Stimulated activated CD8-positive, alpha-beta memory T cell treated with anti-CD3 and anti-CD28 coated beads, Interleukin-7, amount 100 ng/mL, for 1 hour (primary cell): ENCODE results near the gene GPS1.
A peak's percentile ranks its signal among the peaks of the same experiment; 100 is the strongest.

Experiments used
- DNase-seq, 2 donors: peaks; one replicate each; pipeline ENCODE4 v3.0.0-alpha.2; 2020; ENCODE audit warnings: low read depth in 2 of 2

The GPS1 gene

DNA sequence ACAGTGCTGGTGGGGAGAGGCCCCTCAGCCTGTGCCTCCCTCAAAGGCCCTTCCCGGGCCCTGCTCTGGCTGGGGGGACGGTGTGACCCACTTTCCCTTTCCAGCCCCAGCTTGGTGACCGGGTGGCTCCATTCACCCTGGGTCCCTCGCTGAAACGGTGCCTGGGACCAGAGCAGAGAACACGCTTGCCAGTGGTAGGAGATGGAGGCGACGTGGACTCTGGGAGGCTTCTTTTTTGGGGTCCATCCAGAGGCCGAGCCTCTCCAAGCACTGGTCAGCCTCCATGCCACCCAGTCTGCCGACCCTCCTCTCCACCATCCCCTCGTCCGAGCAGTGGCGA lies 36.8 kb upstream of the GPS1 start:
- DNase-seq = no peak

DNA sequence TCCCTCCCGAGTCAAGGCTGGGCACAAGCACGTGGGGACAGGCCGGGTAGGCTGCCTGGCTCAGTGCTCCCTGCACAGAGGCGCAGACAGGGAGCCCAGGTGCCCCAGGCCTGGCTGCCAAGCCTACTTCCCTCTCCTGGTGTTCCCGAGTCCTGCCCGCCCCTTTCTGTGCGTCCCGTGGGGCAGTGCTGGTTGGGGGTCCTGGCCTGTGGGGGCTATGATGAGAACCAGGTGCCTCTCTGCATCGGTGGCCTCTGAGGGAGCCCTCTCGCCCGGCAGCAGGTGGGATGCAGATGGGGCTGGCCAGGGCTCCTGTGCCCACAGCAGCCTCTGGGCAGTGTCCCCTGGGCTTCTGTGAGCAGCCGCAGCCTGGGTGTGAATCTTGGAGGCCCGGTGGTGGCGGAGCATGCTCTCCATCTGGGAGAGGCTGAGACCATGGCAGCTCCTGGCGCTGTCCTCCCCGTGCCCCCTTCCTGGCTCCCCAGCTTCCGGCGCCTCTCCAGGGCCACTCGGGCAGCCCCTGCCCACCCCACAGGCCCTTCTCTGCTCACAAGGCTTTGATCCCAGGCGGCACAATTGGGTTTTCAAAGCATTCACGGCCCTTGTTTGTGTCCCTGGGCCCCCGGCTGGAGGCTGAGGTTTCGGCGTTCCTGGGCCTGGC lies 36.3 kb upstream of the GPS1 start:
- no peak for DNase-seq

- no peak for DNase-seq
Observed at GRCh38 chr17:82016061-82016874, 35.4 kb upstream of the GPS1 start.

DNA sequence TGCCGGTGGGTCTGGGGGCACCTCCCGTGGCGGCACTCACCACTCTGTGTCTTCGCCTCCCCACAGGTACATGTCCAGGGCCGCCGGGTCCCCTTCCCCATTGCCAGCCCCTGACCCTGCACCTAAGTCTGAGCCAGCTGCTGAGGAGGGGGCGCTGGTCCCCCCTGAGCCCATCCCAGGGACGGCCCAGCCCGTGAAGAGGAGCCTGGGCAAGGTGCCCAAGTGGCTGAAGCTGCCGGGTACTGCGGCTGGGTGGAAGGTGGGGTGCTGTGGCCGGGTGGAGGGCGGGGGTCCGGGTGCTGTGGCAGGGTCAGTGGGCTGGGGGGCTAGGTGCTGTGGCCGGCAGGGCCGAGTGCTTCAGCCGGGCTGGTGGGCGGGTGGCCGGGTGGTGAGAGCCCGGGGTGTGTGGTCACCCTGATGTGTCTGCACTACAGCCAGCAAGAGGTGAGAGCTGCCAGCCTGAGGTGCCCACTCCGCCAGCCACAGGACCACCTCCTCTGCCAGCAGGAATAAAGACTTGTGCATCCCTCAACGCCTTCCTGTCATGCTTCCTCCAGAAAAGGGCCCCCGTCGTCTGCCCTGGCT lies 34.7 kb upstream of the GPS1 start:
- no peak for DNase-seq

DNA sequence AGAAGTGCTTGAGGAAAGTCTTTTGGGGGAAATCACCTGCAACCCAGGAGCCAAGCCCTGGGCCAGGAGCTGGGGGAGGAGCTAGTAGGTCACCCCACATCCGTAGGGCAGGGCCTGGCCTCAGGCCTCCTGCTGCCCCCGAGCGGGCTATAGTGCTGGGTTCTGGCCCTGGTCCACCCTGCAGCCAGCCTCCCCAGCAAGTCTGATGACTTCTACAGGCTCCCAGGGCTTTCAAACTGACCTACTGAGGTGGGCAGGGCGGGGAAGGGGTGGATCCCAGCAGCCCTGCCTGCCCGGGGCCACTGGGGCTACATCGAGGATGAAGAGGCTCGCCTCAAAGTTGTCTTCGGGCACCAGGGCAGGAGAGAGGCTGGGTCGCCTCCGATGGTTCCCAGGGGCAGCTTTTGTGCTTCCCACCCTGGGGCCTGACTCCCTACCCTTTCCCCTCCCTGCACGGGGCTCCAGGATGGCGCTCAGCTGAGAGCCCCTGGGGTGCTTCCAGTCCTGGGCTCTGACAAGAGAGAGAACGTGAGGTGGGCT lies 34.0 kb upstream of the GPS1 start:
- no peak for DNase-seq

DNA sequence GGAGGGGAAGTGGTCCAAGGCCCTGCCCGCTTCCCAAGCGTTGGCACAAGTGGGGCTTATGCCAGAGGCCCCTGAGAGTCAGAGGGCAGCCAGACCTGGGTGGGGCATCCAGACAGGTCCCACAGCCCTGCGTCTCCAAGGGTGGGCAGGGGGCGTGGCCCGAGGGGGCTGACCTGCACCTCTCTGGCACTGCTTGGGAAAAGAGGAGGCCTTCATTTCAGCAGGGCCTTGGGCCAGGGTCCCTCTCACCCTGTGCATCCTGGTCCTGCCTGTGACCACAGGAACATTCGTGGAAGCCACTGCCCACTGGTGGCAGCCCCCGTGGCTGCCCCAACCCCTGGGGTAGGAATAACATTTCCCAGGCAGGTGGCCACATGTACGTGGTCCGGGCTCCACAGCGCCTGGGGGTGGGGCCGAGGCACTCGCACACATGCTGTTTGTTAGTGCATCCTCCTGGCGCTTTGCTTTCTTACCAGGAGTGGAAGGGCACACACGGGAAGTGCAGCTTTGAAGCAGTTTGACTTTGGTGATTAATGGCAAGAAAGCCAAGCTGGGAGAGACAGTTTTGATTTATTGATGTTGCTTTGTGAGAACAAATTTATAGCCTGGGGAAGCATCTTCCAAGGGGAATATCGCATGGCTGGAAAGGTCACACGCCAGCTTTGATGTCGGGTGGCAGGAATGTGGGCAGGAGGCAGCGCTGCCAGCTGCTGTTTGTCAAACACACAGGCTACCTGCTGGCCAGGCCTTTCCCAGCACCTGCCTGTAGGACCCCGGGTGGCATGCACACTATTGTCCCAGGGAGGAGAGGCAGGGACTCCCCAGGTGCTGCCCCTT lies 33.3 kb upstream of the GPS1 start:
- DNase-seq = no peak

- DNase-seq = no peak
Observed at GRCh38 chr17:82018989-82019689, 32.6 kb upstream of the GPS1 start.

GRCh38 chr17:82019690-82020571 lies 31.8 kb upstream of the GPS1 start:
- DNase-seq = peak in 1 of 2 donors; percentile 50

DNA sequence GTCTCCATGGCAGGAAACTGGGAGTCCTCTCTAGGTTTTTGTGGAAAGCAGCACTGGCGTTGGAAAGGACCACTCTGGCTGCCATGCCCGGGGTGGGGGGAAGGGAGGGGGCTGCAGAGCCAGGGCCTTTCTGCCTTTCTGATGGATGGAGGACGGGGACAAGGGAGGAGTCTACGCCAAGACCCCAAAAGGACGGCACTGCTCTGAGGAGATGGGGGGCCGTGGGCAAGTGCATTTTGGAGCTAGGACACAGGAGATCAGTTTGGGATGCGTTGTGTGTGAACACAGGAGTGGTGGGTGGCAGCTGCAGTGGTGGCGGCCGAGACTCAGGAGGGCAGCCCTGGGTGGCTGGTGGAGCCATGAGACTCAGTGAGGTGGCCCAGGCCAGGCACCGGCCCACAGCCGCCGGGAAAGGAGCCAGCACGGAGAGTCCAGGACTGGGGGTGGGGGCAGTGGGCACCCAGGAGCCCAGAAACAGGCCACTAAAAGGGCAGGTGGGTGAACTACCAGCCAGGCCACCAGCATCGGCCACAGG lies 31.1 kb upstream of the GPS1 start:
- DNase-seq = no peak

GRCh38 chr17:82021107-82021899 lies 30.4 kb upstream of the GPS1 start:
- DNase-seq = peak in 1 of 2 donors; percentile 35

DNA sequence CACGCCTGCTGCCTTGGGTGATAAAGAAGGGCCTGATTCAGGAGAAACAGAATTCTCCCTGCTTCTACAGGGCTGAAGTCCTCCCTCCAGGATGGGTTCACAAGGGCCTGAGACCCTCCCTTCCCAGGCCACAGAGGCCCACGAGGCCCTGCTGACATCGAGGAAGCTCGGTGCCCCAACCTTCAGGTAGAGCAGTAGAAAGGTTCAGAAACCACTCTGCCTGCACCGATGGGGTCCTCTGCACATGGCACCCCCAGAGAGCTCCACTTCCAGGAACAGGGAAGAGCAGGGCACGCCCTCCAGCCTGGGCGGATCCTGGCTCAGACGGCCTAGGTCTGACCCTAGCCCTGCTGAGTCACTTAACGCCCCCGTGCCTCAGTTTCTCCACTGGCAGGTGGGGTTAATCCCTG lies 29.8 kb upstream of the GPS1 start:
- no peak for DNase-seq

DNA sequence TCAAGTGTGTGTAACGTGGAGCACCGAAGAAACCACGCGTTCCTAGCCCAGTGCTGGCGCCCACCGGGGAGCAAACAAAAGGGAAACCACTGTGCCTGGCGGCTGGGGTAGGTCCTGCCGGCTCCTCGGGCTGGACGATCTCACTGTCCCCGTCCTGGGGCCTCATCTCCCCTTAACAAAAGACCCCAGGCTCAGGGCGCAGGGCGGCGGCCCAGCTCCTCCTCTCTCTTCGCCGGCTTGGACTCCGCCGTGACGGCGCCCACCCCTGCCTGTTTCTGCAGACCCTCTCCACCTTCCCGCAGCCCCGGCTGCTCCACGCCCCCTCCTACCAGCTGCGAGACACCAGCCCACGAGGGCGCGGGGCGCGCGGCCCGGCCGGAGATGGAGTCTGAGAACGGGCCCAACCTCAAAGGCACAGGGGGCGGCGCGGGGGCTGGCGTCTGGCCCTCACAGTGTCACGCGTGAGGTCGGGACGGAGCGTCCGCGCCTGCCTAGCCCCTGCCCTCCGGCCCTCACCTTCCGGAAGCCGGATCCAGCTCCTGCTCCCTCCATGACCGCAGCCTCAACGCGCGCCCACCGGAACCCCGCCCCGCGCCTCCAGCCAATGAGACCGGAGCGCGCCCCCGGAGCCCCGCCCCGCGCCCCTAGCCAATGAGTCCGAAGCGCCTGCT lies 29.3 kb upstream of the GPS1 start, which contains the start of gene CENPX:
CENPX (minus strand) TSS at position 569 of the 671 bp plus-strand sequence; CDS start at position 552, 17 bp downstream.
- no peak for DNase-seq

- DNase-seq = peak; percentile 99
Observed at GRCh38 chr17:82022981-82023446, 28.7 kb upstream of the GPS1 start, which contains the start of gene LRRC45. Gene LRRC45 (plus strand): TSS chr17:82023305. CDS start chr17:82023644, 339 bp downstream.

DNA sequence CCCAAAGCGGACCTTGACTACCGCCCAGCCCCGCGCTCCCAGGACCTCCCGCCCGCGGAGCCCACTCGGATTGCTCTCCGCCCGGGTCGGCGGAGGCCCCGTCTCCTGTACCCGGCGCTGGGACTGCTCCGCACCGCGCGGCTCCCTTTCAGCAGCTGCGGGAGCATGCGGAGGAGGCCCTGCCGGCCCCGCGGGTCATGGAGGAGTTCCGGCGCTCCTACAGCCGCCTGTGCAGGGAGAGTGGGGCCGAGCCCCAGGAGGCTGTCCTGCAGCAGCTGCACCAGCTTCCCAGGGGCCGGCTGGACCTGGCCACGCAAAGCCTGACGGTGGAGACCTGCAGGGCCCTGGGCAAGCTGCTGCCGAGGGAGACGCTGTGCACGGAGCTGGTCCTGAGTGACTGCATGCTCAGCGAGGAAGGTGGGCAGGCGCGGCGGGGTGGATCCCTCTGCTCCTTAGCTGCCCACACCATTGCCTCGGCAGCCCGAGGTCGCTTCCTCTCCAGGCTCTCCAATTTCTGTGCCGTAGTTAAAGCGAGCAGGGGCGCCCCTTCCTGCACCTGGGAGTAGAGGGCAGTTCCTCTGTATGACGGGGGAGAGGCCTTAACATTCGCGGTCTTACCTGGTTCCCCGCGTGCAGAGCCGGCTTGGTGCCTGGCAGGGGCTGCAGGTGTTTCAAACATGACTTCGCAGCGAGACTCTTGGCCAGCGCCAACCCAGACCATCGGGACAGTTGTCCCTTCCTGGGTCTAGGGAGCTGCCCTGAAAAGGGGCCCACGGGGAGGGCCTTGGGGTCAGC lies 28.1 kb upstream of the GPS1 start:
- DNase-seq = no peak

DNA sequence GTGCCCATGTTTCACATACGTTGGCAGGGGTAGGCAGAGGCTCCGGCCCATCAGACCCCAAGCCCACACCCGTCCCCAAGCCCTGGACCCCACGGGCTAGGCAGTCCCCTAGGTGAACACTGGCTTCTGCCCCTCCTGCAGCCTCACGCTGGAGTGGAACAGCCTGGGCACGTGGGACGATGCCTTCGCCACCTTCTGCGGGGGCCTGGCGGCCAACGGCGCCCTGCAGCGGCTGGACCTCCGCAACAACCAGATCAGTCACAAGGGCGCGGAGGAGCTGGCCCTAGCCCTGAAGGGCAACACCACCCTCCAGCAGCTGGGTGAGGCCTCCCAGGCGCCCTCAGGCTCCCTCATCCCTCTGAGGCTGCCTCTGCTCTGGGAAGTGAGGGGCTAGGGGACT lies 26.8 kb upstream of the GPS1 start:
- no peak for DNase-seq

DNA sequence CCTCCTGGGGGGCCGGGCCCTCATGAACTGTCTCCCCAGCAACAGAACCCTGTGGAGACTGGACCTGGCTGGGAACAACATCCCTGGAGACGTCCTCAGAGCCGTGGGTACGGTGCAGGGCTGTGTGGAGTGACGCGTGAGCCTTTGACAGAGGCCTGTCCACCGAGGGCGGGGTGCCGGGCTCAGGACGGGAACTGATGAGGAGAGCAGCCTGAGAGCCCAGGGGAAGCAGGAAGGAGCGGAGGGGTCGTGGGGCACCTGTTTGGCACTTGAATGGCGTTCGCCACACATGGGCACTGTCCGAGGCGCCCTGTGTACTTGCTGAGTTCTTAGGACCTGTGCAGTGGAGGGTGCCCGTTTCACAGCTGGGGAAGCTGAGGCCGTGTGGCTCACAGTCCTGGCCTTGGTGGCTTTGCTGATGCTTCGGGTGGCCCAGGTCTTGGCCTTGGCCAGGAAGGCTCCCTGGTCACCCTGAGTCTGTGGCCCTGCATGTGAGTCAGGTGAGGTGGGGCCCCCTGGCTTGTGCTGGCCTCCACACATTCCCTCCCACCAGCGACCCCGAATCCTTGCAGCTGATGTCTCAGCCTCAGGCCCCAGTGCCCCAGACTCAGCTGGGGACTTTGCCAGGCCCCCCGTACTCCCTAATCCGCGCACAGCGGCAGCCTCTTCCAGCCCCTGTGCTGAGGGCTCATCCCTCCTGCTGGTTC lies 26.1 kb upstream of the GPS1 start:
- DNase-seq = no peak

GRCh38 chr17:82028246-82028645 lies 23.5 kb upstream of the GPS1 start:
- DNase-seq = no peak
